ENCODE data around the gene GRIK5. TPM values are rescaled to one million over a fixed set of nuclear protein-coding genes. Genes with fewer than 3 reads are reported as not detected.

The GRIK5 gene
- total RNA-seq, 1 donor from 2014 or later: 9.8 TPM

GRCh38 chr19:41990615-41991014 is 79.4 kb downstream of the GRIK5 start:
- no peak for DNase-seq (ENCODE audit: low spot score)

- no peak for DNase-seq (ENCODE audit: low spot score)
Measured at GRCh38 chr19:41990028-41990427, 80.0 kb downstream of the GRIK5 start.

GRCh38 chr19:41988947-41989346 is 81.1 kb downstream of the GRIK5 start:
- no peak for DNase-seq (ENCODE audit: low spot score)

- DNase-seq (ENCODE audit: low spot score): no peak
Measured at GRCh38 chr19:41987141-41987860, 82.7 kb downstream of the GRIK5 start.

- DNase-seq (ENCODE audit: low spot score): no peak
Measured at GRCh38 chr19:41984961-41985360, 85.0 kb downstream of the GRIK5 start.

GRCh38 chr19:41981724-41982123 is 88.3 kb downstream of the GRIK5 start:
- no peak for DNase-seq (ENCODE audit: low spot score)

GRCh38 chr19:41978470-41978869 is 91.5 kb downstream of the GRIK5 start:
- DNase-seq (ENCODE audit: low spot score): no peak

- DNase-seq (ENCODE audit: low spot score): no peak
Measured at GRCh38 chr19:41977916-41978315, 92.1 kb downstream of the GRIK5 start.

GRCh38 chr19:41974652-41975051 is 95.4 kb downstream of the GRIK5 start:
- DNase-seq (ENCODE audit: low spot score): no peak

GRCh38 chr19:41971363-41971762 is 98.6 kb downstream of the GRIK5 start:
- no peak for DNase-seq (ENCODE audit: low spot score)

- no peak for DNase-seq (ENCODE audit: low spot score)
Measured at GRCh38 chr19:41969772-41970458, 100.1 kb downstream of the GRIK5 start.

- DNase-seq (ENCODE audit: low spot score): no peak
Measured at GRCh38 chr19:41968751-41969595, 101.0 kb downstream of the GRIK5 start.

- DNase-seq (ENCODE audit: low spot score): no peak
Measured at GRCh38 chr19:41967054-41967783, 102.8 kb downstream of the GRIK5 start.

- no peak for DNase-seq (ENCODE audit: low spot score)
Measured at GRCh38 chr19:41965106-41965505, 104.9 kb downstream of the GRIK5 start.

- DNase-seq (ENCODE audit: low spot score): no peak
Measured at GRCh38 chr19:41960973-41961372, 109.0 kb downstream of the GRIK5 start.

- peak; percentile 91 for DNase-seq (ENCODE audit: low spot score)
Measured at GRCh38 chr19:41959056-41960053, 110.7 kb downstream of the GRIK5 start, which contains the start of gene RABAC1. Gene RABAC1, minus strand, starts transcription at chr19:41959321. Its CDS starts 29 bp downstream, at chr19:41959292.

- peak; percentile 83 for DNase-seq (ENCODE audit: low spot score)
Measured at GRCh38 chr19:41958367-41959055, 111.5 kb downstream of the GRIK5 start.

- DNase-seq (ENCODE audit: low spot score): peak; percentile 79
Measured at GRCh38 chr19:41957838-41958366, 112.1 kb downstream of the GRIK5 start.

- DNase-seq (ENCODE audit: low spot score): no peak
Measured at GRCh38 chr19:41957161-41957837, 112.7 kb downstream of the GRIK5 start.
